PC-3 (cell line): Measurements from ENCODE around the gene ENOSF1. TPM values are rescaled to one million over a fixed set of nuclear protein-coding genes. Genes with fewer than 3 reads are reported as not detected.
"Not testable (repeated sequence)": the region's sequence is repeated elsewhere in the genome, so short reads cannot be mapped to it uniquely, and the experiment has no call there.

ENCODE experiments used
- ATAC-seq: fragments of 200-7000 bp; cut with Tn5 transposase; 2 replicates; pipeline ENCODE4 v1.9.1; 2020; ENCODE audit warnings: mild to moderate bottlenecking, moderate library complexity
- Bru-seq: library from RNA; stranded (reverse); fragments of 400-500 nt; gene quantifications from one replicate; lab custom pipeline; 2021; lab: Mats Ljungman, UMichigan
- BruChase-seq, 2 experiments: library from RNA; stranded (reverse); fragments of 400-500 nt; gene quantifications; one replicate each; lab custom pipeline; 2021; lab: Mats Ljungman, UMichigan
- BruUV-seq: library from RNA; stranded (reverse); fragments of 400-500 nt; replicated peaks from 2 replicates; lab custom pipeline; 2021; lab: Mats Ljungman, UMichigan
- CTCF ChIA-PET: fragments of 300-600 bp; sonication (Branson Sonifier 250); formaldehyde crosslinking; loops from one replicate; lab custom pipeline; 2022; ENCODE audit warnings: antibody characterized with exemption; lab: Charles Lee
- POLR2A ChIA-PET: fragments of 300-600 bp; sonication (Branson Sonifier 250); formaldehyde crosslinking; loops from one replicate; lab custom pipeline; 2022; ENCODE audit warnings: antibody characterized with exemption; ENCODE audit not compliant: unreplicated experiment; lab: Charles Lee
- DNase-seq: peaks from one replicate; pipeline ENCODE4 v3.0.0-alpha.2; 2015
- H2AFZ ChIP-seq: fragments of 300-600 bp; sonication (generic); 2 replicates; pipeline ENCODE4 v1.6.0; 2016; ENCODE audit warnings: antibody characterized with exemption, low read length
- H3F3A ChIP-seq: fragments of 300-600 bp; sonication (generic); one replicate; pipeline ENCODE4 v1.6.0; 2017; ENCODE audit warnings: antibody characterized with exemption, low read length, control low read depth, mild to moderate bottlenecking; ENCODE audit not compliant: unreplicated experiment
- H3K27ac ChIP-seq: fragments of 300-600 bp; sonication (generic); 2 replicates; pipeline ENCODE4 v1.5.1; 2016; ENCODE audit warnings: mild to moderate bottlenecking, low read length
- H3K27me3 ChIP-seq: fragments of 300-600 bp; sonication (generic); 2 replicates; pipeline ENCODE4 v1.6.1; 2016; ENCODE audit warnings: low read length, mixed read lengths
- H3K36me3 ChIP-seq: fragments of 300-600 bp; sonication (generic); 2 replicates; pipeline ENCODE4 v1.6.1; 2016; ENCODE audit warnings: low read depth, mixed run types, low read length, mixed read lengths
- H3K4me1 ChIP-seq: fragments of 300-600 bp; sonication (generic); 2 replicates; pipeline ENCODE4 v1.5.1; 2016; ENCODE audit warnings: low read length; ENCODE audit not compliant: insufficient read depth
- H3K4me2 ChIP-seq: fragments of 300-600 bp; sonication (generic); 2 replicates; pipeline ENCODE4 v1.6.0; 2016; ENCODE audit warnings: low read length
- H3K4me3 ChIP-seq: fragments of 300-600 bp; sonication (generic); 2 replicates; pipeline ENCODE4 v1.5.1; 2016; ENCODE audit warnings: mild to moderate bottlenecking, low read length, mixed read lengths
- H3K79me2 ChIP-seq: fragments of 300-600 bp; sonication (generic); 2 replicates; pipeline ENCODE4 v1.6.1; 2017; ENCODE audit warnings: low read length, mixed read lengths
- H3K9ac ChIP-seq: fragments of 300-600 bp; sonication (generic); 2 replicates; pipeline ENCODE4 v1.6.0; 2016; ENCODE audit warnings: mild to moderate bottlenecking, low read length
- H3K9me2 ChIP-seq: fragments of 300-600 bp; sonication (generic); replicated peaks from 2 replicates; pipeline ENCODE4 v1.6.1; 2016; ENCODE audit warnings: mixed run types, low read length, mixed read lengths
- H3K9me3 ChIP-seq: fragments of 300-600 bp; sonication (generic); 2 replicates; pipeline ENCODE4 v1.6.1; 2016; ENCODE audit warnings: low read length, mixed read lengths
- H4K20me1 ChIP-seq: fragments of 300-600 bp; sonication (generic); 2 replicates; pipeline ENCODE4 v1.6.1; 2016; ENCODE audit warnings: low read length, mixed read lengths
- CTCF ChIP-seq: fragments of 300-600 bp; sonication (generic); conservative IDR thresholded peaks from 2 replicates; pipeline ENCODE4 v1.5.1; 2017; ENCODE audit warnings: antibody characterized with exemption, low read depth, mild to moderate bottlenecking, low read length
- EZH2 ChIP-seq: fragments of 300-600 bp; sonication (generic); IDR thresholded peaks from one replicate; pipeline ENCODE4 v1.6.1; 2017; ENCODE audit warnings: antibody characterized with exemption, mild to moderate bottlenecking, low read length; ENCODE audit not compliant: unreplicated experiment
- EZH2phosphoT487 ChIP-seq: fragments of 300-600 bp; sonication (generic); IDR thresholded peaks from 2 replicates; pipeline ENCODE4 v1.6.1; 2018; ENCODE audit warnings: mild to moderate bottlenecking, antibody characterized with exemption, low read length, borderline replicate concordance
- intact Hi-C: fragments of 100-400 bp; cut with micrococcal nuclease; formaldehyde crosslinking; loops from 2 replicates; pipeline ENCODE4 v1.9.0; 2023
- long read RNA-seq: library from polyadenylated mRNA; unstranded; transcript quantifications from one replicate; pipeline ENCODE4 v2.0.0, GENCODE V29; 2021; ENCODE audit not compliant: unreplicated experiment
- total RNA-seq: library from RNA; depleted of rRNA; stranded (reverse); fragments of >200 nt; gene quantifications from 2 replicates; pipeline ENCODE4 v1.2.3, GENCODE V29; 2014; rRNA removed

The ENOSF1 gene
- total RNA-seq (44.2 and 61.0 TPM in 2 replicates), Bru-seq, nascent RNA (percentile 92 among the genes with signal in this experiment), BruChase-seq, experiment 1, labeled RNA remaining after a 6-hour chase (percentile 88 among the genes with signal in this experiment), BruChase-seq, experiment 2, labeled RNA remaining after a 2-hour chase (percentile 95 among the genes with signal in this experiment)
- long read RNA-seq, full-length matches to known transcripts = 6 of 61 reads
- long read RNA-seq, partial matches to known transcripts = 8 of 61 reads
- long read RNA-seq, other reads (novel, unspliced or antisense) = 47 of 61 reads

GRCh38 chr18:712401-713134 lies at the start of gene ENOSF1:
ENOSF1 (minus strand) TSS chr18:712630; CDS start chr18:712587, 43 bp downstream.
- no peaks in the 10 kb centered on the region for H4K20me1 ChIP-seq
- H2AFZ ChIP-seq = peak within 1 kb of the TSS; percentile 79
- H3K27ac ChIP-seq = peak within 1 kb of the TSS; percentile 63
- peak within 1 kb of the TSS; percentile 89 for H3K4me2 ChIP-seq
- H3F3A ChIP-seq = no peaks in the 10 kb centered on the region
- no peaks in the 10 kb centered on the region for H3K27me3 ChIP-seq
- peak; percentile 84 for ATAC-seq
- peak within 1 kb of the TSS; percentile 92 for H3K9ac ChIP-seq
- H3K9me3 ChIP-seq = no peaks in the 10 kb centered on the region
- intact Hi-C loops = no loop called here
- BruUV-seq = no TSS peak
- peaks cover 13% of the 10 kb centered on the region for H3K4me1 ChIP-seq
- H3K36me3 ChIP-seq = peaks cover 3% of the 10 kb centered on the region; the same call in 1 of the 2 replicates
- POLR2A ChIA-PET = interaction anchor here (0.5 to 0.6 kb wide), 2 partner anchors 10 to 119 kb away, joined by 3 to 4 read pairs; no protein-coding TSS in a partner anchor
- H3K9me2 ChIP-seq = no peaks in the 10 kb centered on the region
- DNase-seq = peak; percentile 84
- peak within 1 kb of the TSS; percentile 80 for H3K4me3 ChIP-seq
- peaks cover 43% of the 10 kb centered on the region for H3K79me2 ChIP-seq
- TF ChIP-seq CTCF (peak; percentile 66), EZH2 (no peak)
- CTCF ChIA-PET = interaction anchor here (0.6 to 1.1 kb wide), 6 partner anchors 9 to 127 kb away, joined by 3 to 14 read pairs (median 6); partner anchors contain the start of gene TYMS

GRCh38 chr18:759864-760263 lies 47.4 kb upstream of the ENOSF1 start:
- H3K9ac ChIP-seq, H3F3A ChIP-seq, H3K9me2 ChIP-seq, DNase-seq, H3K27me3 ChIP-seq, H3K36me3 ChIP-seq, H3K4me1 ChIP-seq, H2AFZ ChIP-seq, H3K4me3 ChIP-seq, intact Hi-C loops, ATAC-seq, CTCF ChIA-PET, H4K20me1 ChIP-seq, H3K4me2 ChIP-seq, H3K9me3 ChIP-seq, H3K27ac ChIP-seq, POLR2A ChIA-PET, BruUV-seq: not testable (repeated sequence)
- peaks cover 27% of the 10 kb centered on the region for H3K79me2 ChIP-seq

- no peak overlapping the region for H3K4me2 ChIP-seq
These were observed 43.1 kb upstream of the ENOSF1 start for GRCh38 chr18:755506-755905.

More at GRCh38 chr18:755506-755905, 43.1 kb upstream of the ENOSF1 start:
- Histone ChIP-seq H3K9ac (no peak overlapping the region), H2AFZ (no peak overlapping the region), H3K4me3 (no peak overlapping the region), H4K20me1 (no peaks in the 10 kb centered on the region), H3K4me1 (no peaks in the 10 kb centered on the region), H3K9me2 (no peaks in the 10 kb centered on the region), H3K36me3 (peaks cover 5% of the 10 kb centered on the region; the same call in 1 of the 2 replicates), H3K9me3 (no peaks in the 10 kb centered on the region), H3K79me2 (peaks cover 14% of the 10 kb centered on the region), H3K27me3 (no peaks in the 10 kb centered on the region), H3F3A (no peaks in the 10 kb centered on the region), H3K27ac (no peak overlapping the region)
- DNase-seq = no peak
- ChIA-PET POLR2A (no interaction called here), CTCF (no interaction called here)
- BruUV-seq = TSS peak; percentile 25
- no peak for TF ChIP-seq EZH2phosphoT487
- no peak for TF ChIP-seq EZH2
- TF ChIP-seq CTCF = no peak
- ATAC-seq = no peak
- intact Hi-C loops = no loop called here
